Cortex of kidney (tissue), 1 donor: ENCODE measurements around the gene DLG2.

Source experiments
- DNase-seq: peaks from one replicate; lab custom pipeline; 2025; lab: John Stamatoyannopoulos, UW

DLG2 gene

GRCh38 chr11:84763931-84764330 lies 863.2 kb downstream of the DLG2 start:
- no peak for DNase-seq

- no peak for DNase-seq
Measured at GRCh38 chr11:84757711-84758110, 869.4 kb downstream of the DLG2 start.

- no peak for DNase-seq
Measured at GRCh38 chr11:84751371-84751770, 875.8 kb downstream of the DLG2 start.

GRCh38 chr11:84747871-84748270 lies 879.3 kb downstream of the DLG2 start:
- no peak for DNase-seq

- no peak for DNase-seq
Measured at GRCh38 chr11:84740050-84740449, 887.1 kb downstream of the DLG2 start.

GRCh38 chr11:84724256-84724655 lies 902.9 kb downstream of the DLG2 start:
- no peak for DNase-seq

- no peak for DNase-seq
Measured at GRCh38 chr11:84722583-84723108, 904.5 kb downstream of the DLG2 start.

- DNase-seq, result no peak
Measured at GRCh38 chr11:84721561-84721961, 905.6 kb downstream of the DLG2 start.

- DNase-seq, result no peak
Measured at GRCh38 chr11:84720706-84721402, 906.3 kb downstream of the DLG2 start.

- no peak for DNase-seq
Measured at GRCh38 chr11:84719935-84720577, 907.1 kb downstream of the DLG2 start.

GRCh38 chr11:84714316-84714780 lies 912.8 kb downstream of the DLG2 start:
- DNase-seq, result no peak

- no peak for DNase-seq
Measured at GRCh38 chr11:84691830-84692229, 935.3 kb downstream of the DLG2 start.

GRCh38 chr11:84687433-84687832 lies 939.7 kb downstream of the DLG2 start:
- no peak for DNase-seq

GRCh38 chr11:84686716-84687115 lies 940.4 kb downstream of the DLG2 start:
- DNase-seq, result no peak

GRCh38 chr11:84685976-84686375 lies 941.2 kb downstream of the DLG2 start:
- no peak for DNase-seq

GRCh38 chr11:84685149-84685548 lies 942.0 kb downstream of the DLG2 start:
- DNase-seq, result no peak

GRCh38 chr11:84681456-84681855 lies 945.7 kb downstream of the DLG2 start:
- DNase-seq, result no peak

GRCh38 chr11:84675396-84676025 lies 951.6 kb downstream of the DLG2 start:
- no peak for DNase-seq

GRCh38 chr11:84673753-84674152 lies 953.4 kb downstream of the DLG2 start:
- DNase-seq, result no peak

GRCh38 chr11:84671325-84671999 lies 955.7 kb downstream of the DLG2 start:
- no peak for DNase-seq

- DNase-seq, result no peak
Measured at GRCh38 chr11:84663731-84664130, 963.4 kb downstream of the DLG2 start.

GRCh38 chr11:84660257-84660977 lies 966.7 kb downstream of the DLG2 start:
- DNase-seq, result no peak
